Inflammatory macrophage treated with lipopolysaccharide for 4 hours (primary cell): ENCODE data around the gene ASB1.

Experiments used
- DNase-seq: peaks from one replicate; pipeline ENCODE4 v3.0.0-alpha.2; 2020

ASB1 gene, protein sequence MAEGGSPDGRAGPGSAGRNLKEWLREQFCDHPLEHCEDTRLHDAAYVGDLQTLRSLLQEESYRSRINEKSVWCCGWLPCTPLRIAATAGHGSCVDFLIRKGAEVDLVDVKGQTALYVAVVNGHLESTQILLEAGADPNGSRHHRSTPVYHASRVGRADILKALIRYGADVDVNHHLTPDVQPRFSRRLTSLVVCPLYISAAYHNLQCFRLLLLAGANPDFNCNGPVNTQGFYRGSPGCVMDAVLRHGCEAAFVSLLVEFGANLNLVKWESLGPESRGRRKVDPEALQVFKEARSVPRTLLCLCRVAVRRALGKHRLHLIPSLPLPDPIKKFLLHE

DNA sequence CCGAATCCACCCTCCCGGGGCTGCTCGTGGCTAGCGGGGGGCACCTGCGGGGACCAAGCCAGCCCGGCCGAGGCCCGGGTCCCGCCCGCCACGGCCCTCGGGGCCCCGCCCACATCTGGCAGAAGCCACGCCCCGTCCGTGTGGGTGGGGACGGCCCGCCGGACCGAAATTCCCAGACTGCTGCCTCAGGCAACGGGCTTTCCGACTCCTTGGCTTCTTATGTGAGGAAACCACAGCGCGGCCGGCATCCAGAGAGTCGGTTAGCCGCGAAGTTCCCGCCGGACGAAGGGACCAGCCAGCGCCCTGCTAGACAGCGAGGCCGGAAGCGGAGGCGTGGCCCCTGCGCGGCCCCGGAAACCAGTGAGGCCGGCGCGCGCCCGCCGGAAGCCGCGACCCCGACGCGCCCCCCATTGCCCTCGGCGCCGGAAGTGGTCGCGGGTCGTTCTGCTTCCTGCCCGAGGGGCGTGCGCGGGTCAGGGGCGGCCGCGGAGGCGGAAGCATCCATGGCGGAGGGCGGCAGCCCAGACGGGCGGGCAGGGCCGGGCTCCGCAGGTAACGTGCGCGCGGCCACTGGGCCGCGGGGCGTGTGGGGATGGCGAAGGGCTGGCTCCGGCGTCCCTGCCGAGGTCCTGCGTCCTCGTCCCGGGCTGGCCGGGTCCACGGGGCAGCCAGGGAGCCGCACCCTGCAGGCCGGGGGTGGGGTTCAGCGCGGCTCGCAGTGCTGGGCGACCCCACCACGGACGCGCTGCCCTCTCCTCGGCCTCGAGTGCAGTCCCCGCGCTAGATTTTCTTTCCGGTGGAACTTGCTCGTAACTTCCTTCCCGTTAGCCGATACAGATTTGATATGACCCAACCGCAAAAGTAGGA lies at the start of gene ASB1:
Gene ASB1, plus strand, starts transcription at position 360 of the 867 bp plus-strand sequence. Its CDS starts 144 bp downstream, at position 504.
- peak; percentile 91 for DNase-seq

DNA sequence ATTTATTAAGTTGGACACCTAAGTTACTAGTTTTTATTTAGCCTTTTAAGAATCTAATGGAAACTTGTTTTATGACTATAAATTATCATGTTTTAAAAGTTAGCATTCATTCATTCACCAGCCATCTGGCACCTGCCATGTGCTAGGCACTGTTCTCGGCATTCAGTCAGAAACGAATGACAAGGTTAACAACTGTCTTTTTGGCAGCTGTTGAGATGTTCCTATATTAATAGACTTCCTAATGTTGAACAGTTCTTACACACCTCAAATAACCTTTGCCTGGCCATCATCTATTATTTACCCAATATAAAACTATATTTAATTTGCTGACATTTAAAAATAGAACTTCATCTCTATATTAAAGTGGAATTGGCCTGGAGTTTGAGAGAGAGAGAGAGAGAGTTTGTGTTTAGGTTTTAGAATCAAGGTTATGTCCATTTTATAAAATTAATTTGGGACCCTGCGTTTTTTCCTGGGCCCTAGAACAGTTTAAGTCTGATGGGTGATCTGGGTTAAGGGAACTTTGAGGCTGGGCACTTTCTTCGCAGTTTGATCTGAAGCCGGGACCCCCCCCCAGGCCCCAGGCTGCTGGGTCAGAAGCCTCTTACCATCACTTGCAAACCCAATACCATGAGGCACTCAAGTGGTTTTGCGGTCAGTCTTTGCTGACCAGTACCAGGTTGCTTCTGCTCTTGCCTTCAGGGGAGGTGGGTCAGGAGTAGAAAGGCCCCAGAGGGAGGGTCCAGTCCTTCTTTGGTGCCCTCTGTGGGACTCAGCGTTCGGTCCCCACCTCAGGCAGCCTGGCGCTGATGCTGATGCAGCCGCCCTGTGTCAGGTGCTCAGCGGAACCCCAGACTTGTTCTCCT lies 48.3 kb upstream of the ASB1 start:
- DNase-seq, result no peak

DNA sequence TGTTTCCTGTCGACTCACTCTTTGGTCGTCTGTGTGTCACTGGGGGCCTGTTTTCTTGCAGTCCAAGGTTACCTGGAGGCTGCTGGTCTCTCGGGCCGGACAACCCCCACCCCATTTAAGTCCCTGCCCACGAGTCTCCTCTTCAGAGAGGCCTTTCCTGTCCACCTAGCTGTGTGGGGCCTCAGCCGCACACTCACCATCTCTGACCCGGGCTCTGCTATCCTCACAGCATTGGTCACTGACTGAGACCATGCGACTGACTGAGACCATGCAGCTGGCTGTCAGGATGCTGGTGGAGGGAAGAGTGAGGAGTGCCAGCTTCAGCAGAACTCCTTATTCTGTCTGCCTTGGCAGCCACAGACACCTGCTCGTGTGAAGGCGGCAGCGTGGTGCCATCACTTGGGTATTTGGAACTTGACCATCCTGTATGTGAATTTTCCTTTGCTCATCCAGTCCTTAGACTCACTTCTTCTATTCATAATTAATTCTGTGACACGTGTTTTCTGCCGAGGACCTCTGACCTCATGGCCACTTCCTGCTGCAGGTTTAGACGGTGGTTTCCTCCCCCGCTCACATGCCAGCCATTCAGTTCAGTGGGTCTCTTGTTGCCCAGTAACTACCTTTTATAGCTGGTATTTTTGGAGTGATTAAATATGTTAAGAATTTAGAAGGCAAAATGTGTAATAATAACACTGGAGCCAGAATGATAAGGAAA lies 47.5 kb upstream of the ASB1 start:
- DNase-seq, result peak; percentile 64

DNA sequence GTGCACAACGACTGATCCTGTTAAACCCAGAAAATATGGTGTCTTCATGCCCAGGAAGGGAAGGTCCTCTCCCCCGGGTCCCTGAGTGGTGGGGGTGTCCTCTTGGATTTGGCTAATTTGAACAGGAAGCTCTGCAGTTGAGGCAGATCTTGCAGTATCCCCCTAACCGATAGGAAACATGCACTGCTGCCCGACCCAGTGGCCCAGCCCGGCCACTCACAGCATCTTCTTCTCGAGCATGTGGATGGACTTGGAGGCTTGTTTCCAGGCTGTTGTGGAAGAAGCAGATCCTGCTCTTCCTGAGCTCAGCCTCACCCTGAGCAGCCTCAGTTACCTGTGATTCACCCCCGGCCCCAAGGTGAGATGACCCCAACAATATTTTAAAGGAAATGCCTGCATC lies 46.4 kb upstream of the ASB1 start:
- no peak for DNase-seq

DNA sequence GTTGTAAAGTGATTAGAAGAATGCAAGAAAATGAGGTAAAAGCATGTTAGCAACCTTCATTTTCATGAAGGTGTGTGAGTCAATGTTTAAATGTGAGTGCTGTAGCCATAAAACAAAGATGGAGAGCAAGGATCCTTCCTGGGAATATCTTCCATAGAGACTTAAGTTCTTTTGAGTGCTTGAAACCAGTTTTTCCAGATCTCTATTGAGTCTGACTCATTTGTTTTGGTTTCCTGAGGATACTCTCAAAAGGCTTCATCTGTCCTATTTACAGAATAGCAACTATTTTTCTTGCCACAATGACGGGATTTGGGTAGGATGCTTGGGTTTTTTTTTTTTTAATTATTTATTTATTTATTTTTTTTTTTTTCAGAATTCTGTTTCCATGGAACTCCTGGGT lies 45.9 kb upstream of the ASB1 start:
- no peak for DNase-seq

DNA sequence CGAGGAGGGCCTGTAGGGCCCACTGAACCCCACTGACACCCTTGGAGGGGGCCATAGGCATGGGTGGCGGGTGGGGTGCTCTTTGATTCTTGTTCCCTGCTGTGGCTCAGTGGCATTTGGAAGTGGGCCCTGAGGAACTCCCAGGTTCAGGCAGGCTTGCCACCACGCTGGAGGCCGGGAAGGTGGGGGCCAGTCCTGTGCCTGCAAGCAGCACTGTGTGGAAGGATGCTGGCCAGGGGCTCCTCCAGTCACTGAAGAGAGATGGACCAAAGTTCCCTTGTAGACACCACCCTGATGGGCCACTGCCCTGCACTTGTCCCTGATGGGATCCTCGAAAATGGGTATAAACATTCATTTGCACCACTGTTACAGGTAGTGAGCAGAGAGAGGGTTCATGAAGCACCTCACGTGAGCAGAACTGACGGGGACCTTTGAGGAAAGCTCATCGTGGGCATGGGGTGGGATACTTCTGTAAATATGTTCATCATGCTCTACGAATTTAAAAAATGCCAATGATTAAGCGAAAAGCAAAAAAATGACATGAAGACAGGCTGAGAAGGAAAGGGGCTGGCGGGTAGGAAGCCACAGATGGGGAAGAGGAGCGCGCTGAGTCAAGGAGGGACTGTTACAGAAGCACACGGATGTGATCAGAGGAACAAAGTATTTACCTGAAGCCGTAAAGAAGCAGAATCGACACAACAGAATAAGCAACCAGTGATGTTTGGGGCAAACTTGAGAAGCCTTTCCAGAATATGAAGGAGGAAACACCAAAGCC lies 45.2 kb upstream of the ASB1 start:
- DNase-seq, result peak; percentile 47

DNA sequence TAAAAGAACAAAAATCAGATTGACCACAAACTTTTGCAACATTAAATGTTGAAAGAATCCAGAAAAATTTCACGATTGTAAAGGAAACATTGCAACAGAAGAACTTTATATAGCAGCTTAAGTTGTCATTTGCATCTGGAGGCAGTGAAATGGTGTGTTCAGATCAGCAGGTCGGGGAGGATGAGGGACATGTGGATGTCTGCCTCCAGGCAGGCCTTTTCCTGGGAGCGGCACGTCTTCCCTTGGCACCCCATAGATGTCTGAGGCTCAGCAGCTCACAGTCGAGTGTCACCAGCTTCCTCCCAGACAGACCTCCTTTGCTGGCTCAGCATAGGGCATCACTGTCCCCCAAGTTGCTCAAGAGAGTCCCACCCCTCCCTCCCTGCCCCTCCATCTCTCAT lies 44.3 kb upstream of the ASB1 start:
- DNase-seq, result peak; percentile 78

DNA sequence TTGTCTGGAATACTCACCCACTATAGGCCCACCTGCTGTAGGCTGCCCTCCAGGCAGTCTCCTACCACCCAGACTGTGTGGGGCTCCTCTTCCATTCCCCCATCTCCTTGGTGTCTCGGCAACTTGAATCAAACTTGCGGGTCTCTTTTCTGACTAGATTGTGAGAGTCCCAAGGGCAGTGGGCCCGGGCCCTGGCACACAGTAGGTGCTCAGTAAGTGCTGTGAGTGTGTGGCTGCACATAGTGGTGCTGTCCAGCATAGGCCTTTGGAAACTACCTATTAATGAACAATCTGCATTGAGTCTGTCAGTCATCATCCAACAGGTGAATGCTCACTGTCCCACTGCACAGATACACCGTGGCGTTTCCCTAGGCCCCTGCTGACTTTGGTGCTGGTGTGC lies 43.6 kb upstream of the ASB1 start:
- no peak for DNase-seq

DNA sequence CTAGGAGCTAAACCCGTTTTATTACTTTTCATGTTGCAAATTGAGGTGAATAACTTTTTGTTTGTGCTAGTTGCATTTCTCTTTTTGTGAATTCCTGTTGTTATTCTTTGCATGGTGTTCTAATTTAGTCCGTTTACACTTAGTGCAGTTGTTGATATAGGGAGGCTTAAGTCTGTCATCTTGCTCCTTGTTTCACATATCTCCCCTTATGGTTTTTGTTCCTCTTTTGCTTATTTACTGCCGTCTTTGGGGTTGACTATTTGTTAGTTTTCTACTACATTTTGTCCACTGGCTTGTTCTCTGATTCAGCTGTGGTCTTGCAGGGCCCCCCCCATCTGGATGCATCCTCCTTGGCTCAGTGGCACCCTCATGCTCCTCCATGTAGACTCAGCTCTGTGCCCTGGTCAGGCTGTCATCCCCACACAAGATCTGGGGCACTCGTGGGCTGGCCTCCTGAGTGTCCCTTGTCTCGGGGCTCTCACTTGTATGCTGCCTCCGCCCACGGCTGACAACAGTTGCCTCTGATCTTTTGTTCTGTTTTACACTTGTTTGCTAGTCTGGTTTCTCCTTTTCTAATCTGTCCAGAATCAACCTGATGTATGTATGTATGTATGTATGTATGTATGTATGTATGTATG lies 42.9 kb upstream of the ASB1 start:
- peak; percentile 30 for DNase-seq

DNA sequence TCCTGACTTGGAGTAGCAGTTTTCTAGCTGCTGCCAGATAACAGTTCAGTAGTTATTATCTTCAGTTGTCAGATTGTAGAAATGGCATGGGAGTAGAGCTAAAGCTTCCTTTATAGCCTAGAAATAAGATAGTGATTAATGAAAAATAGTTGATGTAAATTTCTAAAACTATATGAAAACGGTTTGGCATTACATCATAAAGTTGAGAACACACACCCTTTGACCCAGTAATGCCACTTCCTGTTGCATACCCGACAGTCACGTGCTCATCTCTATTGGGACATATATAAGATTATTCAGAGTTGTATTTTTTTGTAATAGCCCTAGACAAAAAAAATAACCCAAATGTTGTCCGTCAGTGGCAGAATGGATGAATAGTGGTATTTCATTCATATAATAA lies 39.4 kb upstream of the ASB1 start:
- peak; percentile 85 for DNase-seq

DNA sequence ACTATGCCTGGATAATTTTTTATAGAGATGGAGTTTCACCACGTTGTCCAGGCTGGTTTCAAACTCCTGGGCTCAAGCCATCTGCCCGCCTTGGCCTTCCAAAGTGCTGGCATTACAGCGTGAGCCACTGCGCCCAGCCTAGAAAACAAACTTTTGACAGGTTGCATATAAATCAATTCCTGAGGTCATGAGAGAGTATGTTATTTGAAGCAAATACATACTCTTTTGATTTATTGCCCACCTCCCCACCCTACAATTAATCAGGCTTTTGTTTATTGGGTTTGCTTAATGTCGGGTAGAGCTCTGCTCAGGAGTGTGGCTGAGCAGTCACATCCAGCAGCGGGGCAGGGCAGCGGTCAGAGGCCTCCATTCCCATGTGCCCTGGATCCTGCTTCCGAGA lies 37.9 kb upstream of the ASB1 start:
- DNase-seq, result no peak

DNA sequence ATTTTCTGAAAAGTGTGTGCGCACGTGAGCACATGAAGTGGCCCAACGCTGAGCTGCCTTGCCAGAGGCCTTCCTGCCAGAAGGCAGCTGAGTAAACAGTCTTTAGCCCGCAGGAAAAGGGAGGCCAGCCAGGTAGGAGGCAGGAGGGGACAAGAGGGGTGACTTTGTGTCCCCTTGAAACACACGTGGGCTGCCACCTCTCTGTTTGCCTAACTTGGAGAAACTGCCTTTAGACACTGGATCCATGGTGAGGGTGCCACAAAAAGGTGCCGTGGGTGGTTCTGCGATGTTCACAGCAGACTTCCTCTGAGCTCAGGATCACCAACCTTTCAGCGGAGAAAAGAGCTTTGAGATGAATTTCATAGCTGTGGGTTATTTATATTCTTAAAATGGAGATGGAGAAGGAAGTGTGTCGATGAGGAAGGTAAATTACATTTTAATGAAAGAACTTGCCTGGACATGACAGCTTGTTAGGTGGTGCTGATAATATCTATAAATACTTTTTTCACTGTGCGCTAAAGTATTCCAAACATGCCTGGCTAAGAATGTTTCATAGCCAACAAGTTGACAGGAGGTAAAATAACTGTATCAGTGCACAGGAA lies 36.6 kb upstream of the ASB1 start:
- DNase-seq, result peak; percentile 12

DNA sequence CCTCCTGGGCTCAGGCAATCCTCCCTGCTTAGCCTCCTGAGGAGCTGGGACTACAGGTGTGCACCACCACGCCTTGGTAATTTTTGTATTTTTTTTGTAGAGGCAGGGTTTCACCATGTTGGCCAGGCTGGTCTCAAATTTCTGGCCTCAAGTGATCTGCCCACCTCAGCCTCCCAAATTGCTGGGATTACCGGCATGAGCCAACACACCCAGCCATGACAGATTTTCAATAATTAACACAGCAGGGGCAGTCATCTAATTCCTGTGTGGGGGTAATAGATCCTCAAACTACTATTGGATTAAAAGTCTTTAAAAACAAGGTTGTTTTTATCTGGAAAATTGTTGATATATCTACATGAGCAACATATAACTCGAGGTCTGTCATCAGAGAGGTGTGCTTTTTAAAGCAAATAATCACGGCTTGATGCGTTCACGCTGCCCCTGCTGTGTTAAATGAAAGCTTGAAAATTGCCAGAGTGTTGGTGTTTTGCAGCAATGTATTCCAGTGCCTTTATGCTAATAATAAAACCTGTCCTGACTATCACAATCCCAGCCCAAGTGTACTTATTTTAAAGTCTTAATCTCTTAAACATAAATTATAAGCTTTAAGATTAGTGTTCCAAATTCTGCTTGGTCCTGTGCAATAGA lies 35.6 kb upstream of the ASB1 start:
- DNase-seq, result no peak

DNA sequence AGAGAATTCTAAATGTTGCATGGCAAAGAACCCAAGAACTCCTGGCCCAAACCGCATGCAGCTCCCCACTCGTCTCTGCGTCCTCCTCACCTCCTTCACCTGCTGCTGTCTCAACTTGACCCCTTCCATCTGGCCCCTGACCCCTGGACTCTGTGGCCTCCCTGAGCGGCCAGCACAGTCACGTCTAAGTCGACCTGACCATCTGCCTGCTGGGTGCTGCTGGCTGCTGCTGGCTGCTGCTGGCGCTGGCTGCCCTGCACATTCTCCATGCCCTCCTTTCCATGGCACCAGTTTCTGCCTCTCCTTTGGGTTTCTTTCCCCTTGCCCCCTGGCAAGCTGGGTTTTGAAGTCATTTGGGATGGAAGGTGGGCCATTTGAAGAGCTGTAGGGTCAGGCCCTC lies 30.1 kb upstream of the ASB1 start:
- no peak for DNase-seq

DNA sequence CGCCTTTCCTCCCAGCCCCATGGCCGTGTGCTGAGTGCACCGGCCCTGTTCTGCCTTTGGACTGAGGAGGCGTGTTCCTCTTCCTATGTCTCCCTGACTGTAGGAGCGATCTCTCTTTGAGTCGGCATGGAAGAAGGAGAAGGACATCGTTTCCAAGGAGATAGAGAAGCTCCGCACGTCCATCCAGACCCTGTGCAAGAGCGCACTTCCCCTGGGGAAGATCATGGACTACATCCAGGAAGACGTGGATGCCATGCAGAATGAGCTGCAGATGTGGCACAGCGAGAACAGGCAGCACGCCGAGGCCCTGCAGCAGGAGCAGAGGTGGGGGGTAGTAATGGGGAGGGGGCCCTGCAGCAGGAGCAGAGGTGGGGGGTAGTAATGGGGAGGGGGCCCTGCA lies 29.4 kb upstream of the ASB1 start:
- no peak for DNase-seq

DNA sequence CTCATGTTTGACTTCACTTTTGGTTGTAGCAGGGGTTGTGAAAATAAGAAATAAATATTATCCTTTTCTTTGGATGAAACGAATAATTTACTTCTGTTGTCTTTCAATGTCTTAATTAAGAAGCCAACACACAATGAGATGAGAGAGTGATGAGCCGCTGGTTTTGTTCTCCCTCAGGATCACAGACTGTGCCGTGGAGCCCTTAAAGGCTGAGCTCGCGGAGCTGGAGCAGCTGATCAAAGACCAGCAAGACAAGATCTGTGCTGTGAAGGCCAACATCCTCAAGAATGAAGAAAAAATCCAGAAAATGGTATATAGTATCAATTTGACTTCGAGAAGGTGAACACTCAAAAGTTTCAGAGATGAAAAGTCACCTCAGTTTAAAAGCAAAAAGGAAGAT lies 28.1 kb upstream of the ASB1 start:
- DNase-seq, result no peak

DNA sequence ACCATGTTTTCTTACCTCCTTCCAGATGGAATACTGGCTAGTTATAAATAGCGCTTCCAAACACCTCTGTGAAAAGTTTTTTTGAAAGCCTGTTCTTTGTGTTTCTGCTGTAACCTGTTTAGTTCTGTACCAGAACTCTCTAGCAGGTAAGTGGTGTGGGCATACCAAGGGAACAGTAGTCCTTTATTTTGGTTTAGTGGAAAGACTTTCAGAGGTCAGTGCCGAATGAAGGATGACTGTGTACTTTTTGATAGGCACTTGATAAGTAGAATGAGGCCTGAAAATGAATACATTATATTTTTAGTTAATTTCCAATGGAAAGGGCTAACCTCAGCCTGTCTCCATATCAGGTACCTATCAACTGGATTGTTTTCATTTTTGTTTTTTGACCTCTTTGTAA lies 27.6 kb upstream of the ASB1 start:
- no peak for DNase-seq

DNA sequence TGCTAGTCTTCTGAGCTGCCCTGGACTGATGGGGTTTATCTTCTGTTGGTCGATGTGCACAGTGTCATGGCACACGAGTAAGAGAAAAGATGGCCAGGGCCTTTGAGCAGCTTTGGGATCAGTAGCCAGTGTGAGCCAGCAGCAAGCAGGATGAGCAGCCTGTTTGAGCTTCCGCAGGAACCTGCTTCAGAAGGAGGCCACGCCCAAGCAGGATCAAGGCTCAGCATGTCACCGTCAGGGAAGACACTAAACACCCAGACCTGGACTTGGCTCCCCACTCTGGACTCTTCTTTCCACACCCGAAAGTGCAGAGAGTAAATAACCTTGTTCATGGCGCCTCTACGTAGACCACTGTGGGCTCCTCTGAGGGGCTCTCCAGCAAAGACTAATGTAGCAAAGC lies 25.2 kb upstream of the ASB1 start:
- DNase-seq, result no peak

DNA sequence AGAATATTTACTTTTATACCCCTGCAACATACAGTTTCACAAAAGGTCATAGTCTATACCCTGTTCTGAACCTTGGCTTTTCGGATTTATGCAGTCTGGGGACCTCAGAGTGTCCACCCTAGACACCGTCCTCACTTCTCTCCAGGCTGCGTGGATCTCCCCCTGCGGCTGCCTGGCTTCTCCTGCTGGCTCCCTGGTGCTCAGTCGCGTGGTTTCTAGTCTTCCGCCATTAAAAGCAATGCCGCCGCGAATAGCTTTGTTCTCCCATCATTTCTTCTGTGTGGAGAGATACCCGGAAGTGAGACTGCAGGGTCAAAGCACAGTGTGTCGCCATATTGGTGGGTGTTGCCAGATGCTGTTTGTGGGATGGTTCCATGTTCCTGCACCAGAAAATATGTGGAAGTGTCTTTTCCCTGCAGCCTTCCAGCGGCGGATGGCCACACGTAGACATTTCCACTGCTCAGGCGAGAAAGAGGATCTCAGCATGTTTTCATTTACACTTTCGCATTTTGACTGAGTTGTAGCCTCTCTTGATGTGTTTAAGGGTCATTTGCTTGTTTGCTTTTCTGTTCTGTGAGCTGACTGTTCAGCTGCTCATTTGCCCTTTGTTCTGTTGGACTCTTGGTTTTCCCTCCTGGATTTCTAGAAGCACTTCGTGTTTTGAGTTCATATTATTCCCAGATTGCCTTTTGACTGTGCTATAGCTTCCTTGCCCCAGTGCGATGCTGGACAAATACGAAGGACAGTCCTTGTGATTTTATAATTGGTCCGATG lies 22.9 kb upstream of the ASB1 start:
- DNase-seq, result no peak
